ENCODE data around the gene STN1.

The STN1 gene

DNA sequence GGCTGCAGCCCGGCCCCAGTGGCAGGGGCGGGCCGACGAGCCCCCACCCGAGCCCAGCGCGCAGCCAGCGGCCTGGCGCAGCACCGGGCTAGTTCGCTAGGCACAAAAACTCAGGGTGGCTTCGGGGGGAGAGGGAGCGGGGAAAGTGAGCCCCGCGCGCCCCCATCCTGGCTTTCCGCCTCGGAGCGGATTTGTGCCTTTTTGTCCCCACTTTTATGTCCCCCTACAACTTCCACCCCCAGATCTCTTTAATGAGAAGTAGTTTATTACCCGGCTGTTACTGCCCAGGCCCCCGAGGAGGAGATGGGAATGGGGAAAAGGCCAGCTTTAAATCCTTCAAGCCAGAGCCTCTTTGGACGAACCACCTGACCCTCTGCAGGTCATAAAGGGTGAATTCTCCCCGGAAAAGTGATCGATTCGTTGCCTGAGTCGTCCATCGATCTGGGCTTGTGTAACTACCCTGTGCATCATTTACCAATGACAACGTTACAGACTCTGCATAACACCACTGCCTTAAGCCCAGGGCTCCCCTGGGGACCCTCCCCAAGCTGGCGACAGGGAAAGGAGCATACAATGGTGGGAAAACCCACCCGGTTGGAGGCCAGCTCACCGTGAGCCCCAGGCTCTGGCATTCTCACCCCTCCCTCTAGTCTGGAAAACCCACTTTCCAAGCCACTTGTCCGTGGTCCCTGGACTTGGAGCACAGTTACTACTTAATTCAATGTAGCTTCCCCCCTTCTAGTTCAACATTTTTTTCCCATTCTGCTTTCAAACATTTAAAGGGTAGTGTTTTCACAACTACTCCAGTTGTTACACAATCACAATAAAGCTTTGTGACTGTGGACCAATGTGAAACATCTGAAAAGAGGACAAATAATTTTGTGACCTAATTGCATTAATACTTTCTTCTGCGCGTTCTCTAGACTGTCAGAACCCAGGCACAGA lies 61.9 kb downstream of the STN1 start:
- peak overlapping the region; percentile 89 for H3K4me2 ChIP-seq (ENCODE audit: low read length)
- no peaks in the 10 kb centered on the region for H3K27me3 ChIP-seq (ENCODE audit: control insufficient read depth, insufficient read depth, low read length)
- peak overlapping the region; percentile 45 for H3K9ac ChIP-seq (ENCODE audit: low read depth, low read length)
- peaks cover 42% of the 10 kb centered on the region for H3K4me1 ChIP-seq (ENCODE audit: control insufficient read depth, insufficient read depth, low read length)
- no peaks in the 10 kb centered on the region for H3K9me3 ChIP-seq (replicated peaks; ENCODE audit: low read length)
- H3K4me3 ChIP-seq (ENCODE audit: low read length) = peak overlapping the region; percentile 82
- no peaks in the 10 kb centered on the region for H3K36me3 ChIP-seq (ENCODE audit: insufficient read depth, low read length)

DNA sequence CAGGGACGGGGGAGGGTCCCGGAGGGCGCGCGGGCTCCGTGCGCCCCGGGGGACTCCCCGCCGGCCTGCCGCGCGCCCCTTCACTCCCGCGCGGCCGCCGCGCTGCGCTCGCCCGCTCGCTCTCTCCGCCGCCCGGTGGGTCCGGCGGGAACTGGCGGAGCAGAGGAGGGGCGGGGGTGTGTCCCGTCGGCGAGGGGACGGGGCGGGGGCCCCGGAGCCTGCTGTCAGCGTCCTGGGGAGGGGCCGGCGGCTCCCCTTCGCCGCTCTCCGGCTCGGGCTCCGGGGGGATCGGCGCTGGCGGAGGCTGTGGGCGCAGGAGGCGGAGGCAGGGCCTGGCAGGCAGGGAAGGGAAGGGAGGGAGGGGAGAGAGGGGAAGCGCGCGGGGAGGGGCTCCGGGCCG lies 62.6 kb downstream of the STN1 start, which contains the start of gene SH3PXD2A:
Gene SH3PXD2A (minus strand): TSS at position 153 of the 400 bp plus-strand sequence. CDS start 310 bp downstream, outside the sequence.
- peak within 1 kb of the TSS; percentile 82 for H3K4me3 ChIP-seq (ENCODE audit: low read length)
- peak within 1 kb of the TSS; percentile 89 for H3K4me2 ChIP-seq (ENCODE audit: low read length)
- no peaks in the 10 kb centered on the region for H3K27me3 ChIP-seq (ENCODE audit: control insufficient read depth, insufficient read depth, low read length)
- H3K36me3 ChIP-seq (ENCODE audit: insufficient read depth, low read length) = no peaks in the 10 kb centered on the region
- peak within 1 kb of the TSS; percentile 76 for H3K9ac ChIP-seq (ENCODE audit: low read depth, low read length)
- no peaks in the 10 kb centered on the region for H3K9me3 ChIP-seq (replicated peaks; ENCODE audit: low read length)
- peaks cover 49% of the 10 kb centered on the region for H3K4me1 ChIP-seq (ENCODE audit: control insufficient read depth, insufficient read depth, low read length)

DNA sequence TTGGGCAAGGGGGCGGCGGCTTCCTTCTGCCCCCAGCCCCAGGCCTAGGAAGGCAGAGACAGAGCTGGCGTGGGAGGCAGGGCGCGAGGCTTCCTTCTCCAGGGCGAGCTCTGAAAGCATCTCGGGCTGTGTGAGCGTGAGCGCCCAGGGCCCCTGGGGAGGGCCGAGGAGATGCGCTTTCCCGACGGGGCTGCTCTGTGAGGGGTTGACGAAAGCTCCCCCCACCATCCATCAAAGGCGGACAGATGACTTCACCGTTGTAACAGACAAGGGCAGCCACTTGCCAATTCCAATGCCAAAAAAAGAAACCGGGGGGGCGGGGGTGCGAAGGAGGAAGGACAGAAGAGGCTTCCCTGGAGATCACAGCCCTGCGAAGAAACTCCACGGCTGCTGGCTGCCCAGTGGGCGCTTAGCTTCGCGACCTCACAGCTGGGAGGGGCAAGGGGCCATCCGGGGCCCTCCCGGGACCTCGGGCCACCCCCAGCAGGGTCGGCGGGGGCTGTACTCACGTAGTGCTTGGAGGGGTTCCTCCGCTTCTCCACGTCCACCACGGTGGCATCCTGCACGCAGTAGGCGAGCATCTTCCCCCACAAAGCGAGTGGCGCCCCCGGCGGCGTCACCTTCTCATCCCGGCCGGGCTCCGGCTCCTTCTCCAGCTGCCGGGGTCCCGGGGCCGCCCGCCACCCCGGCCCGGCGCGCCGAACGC lies 63.1 kb downstream of the STN1 start:
- Histone ChIP-seq H3K36me3 (ENCODE audit: insufficient read depth, low read length) (no peaks in the 10 kb centered on the region), H3K9me3 (replicated peaks; ENCODE audit: low read length) (no peaks in the 10 kb centered on the region), H3K4me1 (ENCODE audit: control insufficient read depth, insufficient read depth, low read length) (peaks cover 55% of the 10 kb centered on the region), H3K9ac (ENCODE audit: low read depth, low read length) (peak overlapping the region; percentile 76), H3K4me2 (ENCODE audit: low read length) (peak overlapping the region; percentile 89), H3K27me3 (ENCODE audit: control insufficient read depth, insufficient read depth, low read length) (no peaks in the 10 kb centered on the region), H3K4me3 (ENCODE audit: low read length) (peak overlapping the region; percentile 82)

DNA sequence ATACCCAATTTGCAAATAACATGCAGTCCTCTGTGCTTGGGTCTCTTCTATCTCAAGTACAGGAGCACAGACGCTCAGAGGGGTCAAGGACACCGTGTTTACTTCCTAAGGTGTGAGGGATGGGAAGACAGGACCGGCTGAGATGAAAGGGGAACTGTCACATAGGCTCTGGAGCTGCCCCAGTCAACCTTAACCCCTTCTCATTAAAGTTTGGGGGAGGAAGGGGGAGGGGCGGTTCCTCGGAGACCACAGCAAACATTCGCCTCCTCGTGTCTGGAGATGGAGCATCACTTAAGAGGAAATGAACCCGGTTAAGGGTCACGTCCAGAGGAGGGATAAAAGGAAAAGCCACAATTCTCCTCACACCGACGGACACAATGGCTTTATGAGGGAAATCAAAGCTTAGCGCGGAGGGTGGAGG lies 63.7 kb downstream of the STN1 start:
- Histone ChIP-seq H3K9me3 (replicated peaks; ENCODE audit: low read length) (no peaks in the 10 kb centered on the region), H3K4me1 (ENCODE audit: control insufficient read depth, insufficient read depth, low read length) (peaks cover 61% of the 10 kb centered on the region), H3K4me3 (ENCODE audit: low read length) (peak overlapping the region; percentile 82), H3K9ac (ENCODE audit: low read depth, low read length) (peak overlapping the region; percentile 76), H3K27me3 (ENCODE audit: control insufficient read depth, insufficient read depth, low read length) (no peaks in the 10 kb centered on the region), H3K36me3 (ENCODE audit: insufficient read depth, low read length) (no peaks in the 10 kb centered on the region), H3K4me2 (ENCODE audit: low read length) (peak overlapping the region; percentile 89)

DNA sequence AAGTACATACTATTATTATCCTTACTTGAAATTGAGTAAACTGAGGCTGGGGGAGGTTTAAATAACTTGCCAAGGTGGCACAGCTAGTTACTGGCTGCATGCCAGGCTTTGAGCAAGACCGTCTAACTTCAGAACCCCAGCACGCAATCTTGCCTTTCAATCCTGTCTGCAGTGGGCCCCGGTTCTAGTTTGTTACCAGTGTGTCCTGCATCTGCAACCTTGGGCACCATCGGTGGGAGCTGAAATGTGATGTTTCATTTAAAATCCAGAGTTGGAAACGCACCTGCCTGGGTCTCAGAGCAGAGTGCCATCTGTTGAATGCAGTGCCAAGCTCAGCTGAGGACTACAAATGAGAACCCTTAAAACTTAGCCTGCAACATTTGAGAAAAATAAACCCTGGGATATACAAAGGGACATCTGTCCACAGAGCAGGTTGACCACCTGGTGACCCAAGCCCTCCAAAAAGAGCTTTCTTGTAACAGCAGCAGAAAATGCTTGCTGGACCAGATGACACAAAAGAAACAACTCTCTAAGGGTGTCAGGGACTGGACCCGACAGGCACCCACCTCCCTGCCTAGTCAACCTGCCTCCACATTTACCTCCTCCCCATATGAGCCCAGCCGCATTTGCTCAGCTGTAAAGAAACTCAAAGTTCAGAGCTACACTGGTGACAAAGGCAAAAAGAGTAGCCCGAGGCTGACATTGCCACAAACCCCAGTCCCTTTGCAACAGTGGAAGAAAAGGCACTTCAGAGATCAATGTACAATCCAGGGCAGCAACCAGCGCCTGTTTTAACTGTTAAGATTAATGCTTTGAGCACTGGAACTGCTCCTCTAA lies 64.3 kb downstream of the STN1 start:
- H3K9ac ChIP-seq (ENCODE audit: low read depth, low read length) = peak overlapping the region; percentile 76
- peak overlapping the region; percentile 82 for H3K4me3 ChIP-seq (ENCODE audit: low read length)
- H3K36me3 ChIP-seq (ENCODE audit: insufficient read depth, low read length) = no peaks in the 10 kb centered on the region
- peaks cover 67% of the 10 kb centered on the region for H3K4me1 ChIP-seq (ENCODE audit: control insufficient read depth, insufficient read depth, low read length)
- peak overlapping the region; percentile 89 for H3K4me2 ChIP-seq (ENCODE audit: low read length)
- H3K27me3 ChIP-seq (ENCODE audit: control insufficient read depth, insufficient read depth, low read length) = no peaks in the 10 kb centered on the region
- H3K9me3 ChIP-seq (replicated peaks; ENCODE audit: low read length) = no peaks in the 10 kb centered on the region

DNA sequence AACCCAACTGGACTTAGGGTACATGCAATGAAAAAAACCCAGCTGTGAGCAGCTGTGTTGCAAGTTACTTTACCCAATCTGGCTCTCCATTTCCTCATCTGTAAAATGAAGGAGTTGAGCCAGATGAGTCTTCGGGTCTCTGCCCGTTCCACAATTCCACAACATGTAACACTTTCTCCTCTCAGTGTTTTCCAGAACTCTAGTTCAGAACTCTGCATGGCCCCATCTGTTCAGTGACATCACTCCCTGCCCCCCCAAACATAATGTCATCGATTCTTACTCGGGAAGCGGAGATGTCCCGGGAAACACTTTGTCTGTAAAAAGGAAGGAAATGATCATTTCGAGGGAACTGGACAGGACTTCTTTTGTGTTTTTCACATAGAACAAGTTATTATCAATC lies 65.1 kb downstream of the STN1 start:
- Histone ChIP-seq H3K4me1 (ENCODE audit: control insufficient read depth, insufficient read depth, low read length) (peaks cover 74% of the 10 kb centered on the region), H3K9me3 (replicated peaks; ENCODE audit: low read length) (no peaks in the 10 kb centered on the region), H3K27me3 (ENCODE audit: control insufficient read depth, insufficient read depth, low read length) (no peaks in the 10 kb centered on the region), H3K36me3 (ENCODE audit: insufficient read depth, low read length) (no peaks in the 10 kb centered on the region), H3K4me2 (ENCODE audit: low read length) (peak overlapping the region; percentile 89), H3K4me3 (ENCODE audit: low read length) (peak overlapping the region; percentile 82), H3K9ac (ENCODE audit: low read depth, low read length) (peak overlapping the region; percentile 76)

DNA sequence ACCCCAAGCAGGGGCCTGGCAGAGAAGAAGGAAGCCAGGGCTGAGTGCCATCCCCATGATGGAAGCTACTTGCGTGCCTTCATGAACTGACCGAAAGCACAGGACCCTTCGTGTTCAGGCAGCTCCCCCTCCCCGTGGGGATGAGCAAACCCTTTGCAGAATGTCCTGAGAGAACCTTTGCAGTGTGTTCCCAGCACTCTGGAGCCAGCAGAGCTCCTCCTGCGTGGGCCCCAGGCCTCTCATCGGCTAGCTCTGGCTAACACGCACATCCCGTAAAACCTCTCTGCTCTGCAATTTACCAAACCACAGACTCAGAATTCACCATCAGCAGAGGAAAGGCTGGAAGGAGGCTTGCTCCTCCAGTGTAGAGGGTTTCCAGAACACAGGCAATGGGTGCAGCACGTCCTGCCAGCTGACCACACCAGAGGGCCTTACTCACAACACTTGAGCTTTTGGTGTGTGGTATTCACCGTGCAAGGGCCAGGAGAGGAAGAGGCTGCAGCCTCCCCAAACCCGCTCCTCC lies 65.7 kb downstream of the STN1 start:
- Histone ChIP-seq H3K4me1 (ENCODE audit: control insufficient read depth, insufficient read depth, low read length) (peaks cover 74% of the 10 kb centered on the region), H3K4me2 (ENCODE audit: low read length) (peak overlapping the region; percentile 89), H3K9ac (ENCODE audit: low read depth, low read length) (peak overlapping the region; percentile 76), H3K27me3 (ENCODE audit: control insufficient read depth, insufficient read depth, low read length) (no peaks in the 10 kb centered on the region), H3K9me3 (replicated peaks; ENCODE audit: low read length) (no peaks in the 10 kb centered on the region), H3K36me3 (ENCODE audit: insufficient read depth, low read length) (no peaks in the 10 kb centered on the region), H3K4me3 (ENCODE audit: low read length) (peak overlapping the region; percentile 82)

DNA sequence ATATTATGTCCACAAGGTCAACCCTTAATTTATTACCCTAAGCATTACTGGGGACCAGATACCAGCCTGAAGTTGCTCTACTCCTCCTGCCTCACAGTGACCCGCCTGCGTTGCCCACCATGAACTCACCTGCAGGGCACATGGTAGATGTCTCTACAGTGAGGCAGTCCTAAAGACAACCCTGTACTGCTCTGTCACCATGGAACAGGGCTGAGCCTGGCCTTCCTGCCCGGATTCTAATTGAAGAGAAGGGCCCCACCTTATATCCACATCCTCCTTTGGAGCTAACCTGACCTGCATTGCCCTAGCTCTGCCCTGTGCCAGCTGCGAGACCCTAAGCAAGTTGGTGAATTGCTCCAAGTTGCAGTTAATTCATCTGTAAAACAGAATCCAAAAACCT lies 66.7 kb downstream of the STN1 start:
- Histone ChIP-seq H3K9ac (ENCODE audit: low read depth, low read length) (peak overlapping the region; percentile 76), H3K9me3 (replicated peaks; ENCODE audit: low read length) (no peaks in the 10 kb centered on the region), H3K27me3 (ENCODE audit: control insufficient read depth, insufficient read depth, low read length) (no peaks in the 10 kb centered on the region), H3K36me3 (ENCODE audit: insufficient read depth, low read length) (no peaks in the 10 kb centered on the region), H3K4me3 (ENCODE audit: low read length) (no peak overlapping the region), H3K4me2 (ENCODE audit: low read length) (peak overlapping the region; percentile 31), H3K4me1 (ENCODE audit: control insufficient read depth, insufficient read depth, low read length) (peaks cover 74% of the 10 kb centered on the region)

DNA sequence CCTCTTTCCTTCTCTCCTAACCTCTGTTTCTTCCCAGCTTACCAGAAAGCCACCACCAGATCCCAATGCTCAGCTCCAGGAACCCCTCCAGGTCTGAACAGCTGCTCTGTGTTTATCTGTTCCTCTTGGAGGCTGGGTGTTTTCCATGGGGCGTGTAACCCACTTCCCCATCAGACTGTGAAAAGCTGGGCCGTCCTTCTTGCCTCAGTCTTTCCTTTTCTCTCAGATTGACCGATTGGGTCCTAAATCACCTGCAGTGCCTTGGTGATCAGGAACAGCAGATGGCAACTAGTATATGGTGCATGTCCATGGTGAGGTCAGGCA lies 67.5 kb downstream of the STN1 start:
- peak overlapping the region; percentile 58 for H3K4me3 ChIP-seq (ENCODE audit: low read length)
- H3K4me1 ChIP-seq (ENCODE audit: control insufficient read depth, insufficient read depth, low read length) = peaks cover 77% of the 10 kb centered on the region
- no peaks in the 10 kb centered on the region for H3K36me3 ChIP-seq (ENCODE audit: insufficient read depth, low read length)

DNA sequence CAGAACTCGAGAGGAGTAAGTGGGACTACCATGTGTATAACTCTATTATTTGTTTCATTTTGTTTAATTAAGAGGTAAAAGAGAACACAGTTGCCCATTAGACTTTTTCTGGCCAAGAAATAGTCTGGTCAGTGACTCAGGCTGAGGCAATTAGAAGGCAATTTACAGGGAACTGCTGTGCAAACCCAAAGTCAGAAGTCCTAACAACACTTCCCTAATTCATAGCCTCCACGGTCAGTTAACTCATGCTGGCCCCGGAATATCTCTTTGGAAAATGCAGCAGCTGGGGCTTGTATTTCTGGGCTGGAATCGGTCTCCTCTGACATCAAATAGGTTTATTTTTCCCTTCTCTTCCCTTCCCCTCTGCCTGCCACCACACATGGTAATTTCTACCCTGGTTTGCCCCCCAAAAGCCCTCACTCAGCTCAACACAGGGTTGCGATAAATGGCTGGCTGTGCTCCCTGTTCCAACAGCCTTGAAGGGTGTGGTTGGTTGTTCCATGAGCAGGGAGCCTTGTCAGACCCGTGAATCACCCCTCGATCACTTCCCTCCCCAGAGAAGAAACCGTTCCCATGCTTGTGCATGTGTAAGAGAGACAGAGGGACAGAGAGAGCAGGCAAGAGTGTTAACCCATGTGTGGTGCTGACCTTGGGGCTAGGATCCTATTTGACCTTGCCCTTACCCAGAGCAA lies 68.0 kb downstream of the STN1 start:
- Histone ChIP-seq H3K9ac (ENCODE audit: low read depth, low read length) (peak overlapping the region; percentile 76), H3K4me1 (ENCODE audit: control insufficient read depth, insufficient read depth, low read length) (peaks cover 77% of the 10 kb centered on the region), H3K36me3 (ENCODE audit: insufficient read depth, low read length) (no peaks in the 10 kb centered on the region), H3K9me3 (replicated peaks; ENCODE audit: low read length) (no peaks in the 10 kb centered on the region), H3K27me3 (ENCODE audit: control insufficient read depth, insufficient read depth, low read length) (no peaks in the 10 kb centered on the region), H3K4me3 (ENCODE audit: low read length) (peak overlapping the region; percentile 58), H3K4me2 (ENCODE audit: low read length) (peak overlapping the region; percentile 79)

More for the DNA sequence above, 67.5 kb downstream of the STN1 start:
- Histone ChIP-seq H3K9ac (ENCODE audit: low read depth, low read length) (peak overlapping the region; percentile 76), H3K9me3 (replicated peaks; ENCODE audit: low read length) (no peaks in the 10 kb centered on the region), H3K27me3 (ENCODE audit: control insufficient read depth, insufficient read depth, low read length) (no peaks in the 10 kb centered on the region), H3K4me2 (ENCODE audit: low read length) (peak overlapping the region; percentile 79)
